Measurements from ENCODE around the gene NUDT15. TPM values are rescaled to one million over a fixed set of nuclear protein-coding genes. Genes with fewer than 3 reads are reported as not detected.
"Not testable (repeated sequence)": the region's sequence is repeated elsewhere in the genome, so short reads cannot be mapped to it uniquely, and the experiment has no call there.

NUDT15 gene
- total RNA-seq, 1 donor from 2014 or later, result 8.4 TPM

- DNase-seq (ENCODE audit: low spot score), result no peak
- intact Hi-C loops (cut with DNase I), result loop anchor here (5.0 kb wide), 1 partner anchor 36 kb away; the partner anchor contains the start of gene SUCLA2
Measured at GRCh38 chr13:48038761-48039160, 1.2 kb downstream of the NUDT15 start.

- no peak for DNase-seq (ENCODE audit: low spot score)
- intact Hi-C loops (cut with DNase I), result no loop called here
Measured at GRCh38 chr13:48040049-48040448, 2.5 kb downstream of the NUDT15 start.

GRCh38 chr13:48040896-48041295 lies 3.4 kb downstream of the NUDT15 start:
- intact Hi-C loops (cut with DNase I), result no loop called here
- no peak for DNase-seq (ENCODE audit: low spot score)

- DNase-seq (ENCODE audit: low spot score), result no peak
- intact Hi-C loops (cut with DNase I), result no loop called here
Measured at GRCh38 chr13:48042894-48043293, 5.4 kb downstream of the NUDT15 start.

- intact Hi-C loops (cut with DNase I), result no loop called here
- DNase-seq (ENCODE audit: low spot score), result no peak
Measured at GRCh38 chr13:48043789-48044503, 6.4 kb downstream of the NUDT15 start.

GRCh38 chr13:48050550-48050949 lies 13.0 kb downstream of the NUDT15 start:
- no peak for DNase-seq (ENCODE audit: low spot score)
- intact Hi-C loops (cut with DNase I), result no loop called here

DNA sequence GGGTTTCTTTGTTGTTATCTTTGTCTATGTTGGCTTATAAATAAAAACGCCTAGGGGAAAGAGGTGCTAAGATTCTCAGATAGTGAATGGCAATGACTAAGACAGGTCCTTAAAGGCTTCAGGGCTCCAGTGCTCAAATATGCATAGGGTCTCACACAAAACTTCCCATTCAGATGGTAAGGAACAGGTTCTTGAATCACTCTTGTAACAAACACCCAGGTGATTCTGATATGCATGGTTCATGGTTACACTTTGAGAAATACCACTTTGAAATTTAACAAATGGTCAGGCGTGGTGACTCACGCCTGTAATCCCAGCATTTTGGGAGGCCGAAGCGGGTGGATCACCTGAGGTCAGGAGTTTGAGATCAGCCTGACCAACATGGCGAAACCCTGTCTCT lies 17.1 kb downstream of the NUDT15 start:
- intact Hi-C loops (cut with DNase I), result no loop called here

GRCh38 chr13:48055712-48056111 lies 18.2 kb downstream of the NUDT15 start:
- intact Hi-C loops (cut with DNase I), result no loop called here
- DNase-seq (ENCODE audit: low spot score), result no peak

More for the DNA sequence above, 17.1 kb downstream of the NUDT15 start:
- no peak for DNase-seq (ENCODE audit: low spot score)

DNA sequence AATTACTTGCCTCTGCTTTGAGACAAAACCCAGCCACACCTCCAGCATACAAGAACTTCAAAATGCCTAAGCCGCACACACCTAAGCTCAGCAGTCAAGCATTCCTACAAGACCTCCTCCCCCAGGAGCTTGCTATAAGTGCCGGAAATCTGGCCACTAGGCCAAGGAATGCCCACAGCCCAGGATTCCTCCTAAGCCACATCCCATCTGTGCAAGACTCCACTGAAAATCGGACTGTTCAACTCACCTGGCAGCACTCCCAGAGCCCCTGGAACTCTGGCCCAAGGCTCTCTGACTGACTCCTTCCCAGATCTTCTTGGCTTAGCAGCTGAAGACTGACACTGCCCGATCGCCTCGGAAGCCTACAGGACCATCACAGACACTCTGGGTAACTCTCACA lies 21.0 kb downstream of the NUDT15 start:
- intact Hi-C loops (cut with DNase I); DNase-seq (ENCODE audit: low spot score): not testable (repeated sequence)

DNA sequence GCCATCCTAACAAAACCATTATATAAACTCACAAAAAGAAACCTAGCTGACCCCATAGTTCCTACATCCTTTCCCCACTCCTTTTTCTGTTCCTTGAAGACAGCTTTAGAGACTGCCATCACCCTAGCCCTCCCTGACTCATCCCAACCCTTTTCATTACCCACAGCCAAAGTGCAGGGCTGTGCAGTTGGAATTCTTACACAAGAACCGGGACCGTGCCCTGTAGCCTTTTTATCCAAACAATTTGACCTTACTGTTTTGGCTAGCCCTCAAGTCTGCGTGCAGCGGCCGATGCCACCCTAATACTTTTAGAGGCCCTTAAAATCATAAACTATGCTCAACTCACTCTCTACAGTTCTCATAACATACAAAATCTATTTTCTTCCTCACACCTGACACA lies 22.4 kb downstream of the NUDT15 start:
- DNase-seq (ENCODE audit: low spot score); intact Hi-C loops (cut with DNase I): not testable (repeated sequence)

DNA sequence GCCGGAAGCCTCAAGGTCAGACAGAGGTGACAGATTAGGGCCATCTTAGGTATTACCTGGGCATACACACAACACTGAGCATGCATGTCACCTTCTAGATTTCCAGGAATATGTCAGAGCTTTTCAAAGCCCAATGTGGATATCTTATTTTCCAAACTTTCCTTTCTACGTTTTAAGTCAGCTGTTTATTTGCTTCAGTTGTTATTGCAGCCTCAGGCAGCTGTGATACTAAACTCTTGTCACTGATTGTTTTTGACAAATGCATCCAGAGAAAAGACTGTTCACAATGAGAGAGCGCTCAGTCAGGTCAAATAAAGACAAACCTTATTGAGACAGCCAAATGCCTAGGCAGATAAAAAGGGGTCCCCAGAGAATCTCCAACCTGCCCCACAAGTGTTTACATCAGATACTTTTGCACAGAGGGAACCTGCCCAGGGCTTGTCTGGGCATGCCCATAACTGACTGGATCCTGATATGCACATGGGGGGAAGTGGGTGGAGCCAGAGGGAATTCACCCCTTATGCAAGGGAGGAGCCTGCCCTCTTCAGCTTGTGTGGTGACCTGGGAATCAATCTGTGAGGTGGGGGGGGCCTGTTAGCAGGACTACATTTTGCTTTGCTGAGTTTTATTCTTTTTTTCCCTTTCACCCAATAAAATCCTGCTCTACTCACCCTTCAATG lies 28.9 kb downstream of the NUDT15 start:
- intact Hi-C loops (cut with DNase I), result no loop called here
- no peak for DNase-seq (ENCODE audit: low spot score)

DNA sequence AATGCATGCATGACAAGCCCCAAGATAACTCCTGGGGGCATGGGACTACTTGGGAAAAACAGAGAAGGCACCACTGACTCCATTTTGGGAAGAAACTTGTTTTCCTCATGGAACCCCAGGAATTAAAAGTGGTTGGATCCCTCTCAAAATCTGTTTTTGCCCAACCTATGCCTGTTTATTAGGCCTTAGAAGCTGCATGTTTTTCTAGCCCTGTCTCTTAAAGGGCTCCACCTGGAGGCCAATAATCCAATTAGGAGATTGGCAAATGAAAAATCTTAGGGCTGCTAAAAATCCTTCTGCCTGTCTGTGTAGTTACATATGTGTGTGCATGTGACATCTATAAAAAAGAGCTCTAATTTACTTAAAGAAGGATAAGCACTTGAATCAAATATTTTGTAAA lies 30.5 kb downstream of the NUDT15 start:
- intact Hi-C loops (cut with DNase I), result no loop called here

GRCh38 chr13:48068952-48069351 lies 31.4 kb downstream of the NUDT15 start:
- DNase-seq (ENCODE audit: low spot score), result no peak
- intact Hi-C loops (cut with DNase I), result no loop called here

More for the DNA sequence above, 30.5 kb downstream of the NUDT15 start:
- no peak for DNase-seq (ENCODE audit: low spot score)

DNA sequence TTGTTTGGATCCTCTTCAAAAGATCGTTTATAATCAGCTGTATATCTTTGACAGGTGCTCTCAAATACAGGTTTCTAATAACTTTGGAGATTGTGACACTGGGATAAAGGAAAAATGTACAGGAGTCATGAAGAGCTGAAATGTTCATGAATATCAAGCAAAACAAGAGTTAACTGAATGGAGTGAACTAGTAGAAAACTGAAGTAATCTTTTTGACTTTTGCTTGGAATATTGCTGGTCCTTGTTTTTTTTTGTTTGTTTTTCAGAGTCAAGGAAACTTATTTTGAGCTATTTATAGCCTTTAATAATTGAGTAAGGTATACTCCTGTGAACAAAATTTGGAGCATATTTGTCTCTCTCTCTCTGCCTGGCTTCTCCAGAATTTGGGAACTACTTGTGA lies 32.0 kb downstream of the NUDT15 start:
- intact Hi-C loops (cut with DNase I), result no loop called here
- no peak for DNase-seq (ENCODE audit: low spot score)

GRCh38 chr13:48070942-48071341 lies 33.4 kb downstream of the NUDT15 start:
- intact Hi-C loops (cut with DNase I), result no loop called here
- no peak for DNase-seq (ENCODE audit: low spot score)

DNA sequence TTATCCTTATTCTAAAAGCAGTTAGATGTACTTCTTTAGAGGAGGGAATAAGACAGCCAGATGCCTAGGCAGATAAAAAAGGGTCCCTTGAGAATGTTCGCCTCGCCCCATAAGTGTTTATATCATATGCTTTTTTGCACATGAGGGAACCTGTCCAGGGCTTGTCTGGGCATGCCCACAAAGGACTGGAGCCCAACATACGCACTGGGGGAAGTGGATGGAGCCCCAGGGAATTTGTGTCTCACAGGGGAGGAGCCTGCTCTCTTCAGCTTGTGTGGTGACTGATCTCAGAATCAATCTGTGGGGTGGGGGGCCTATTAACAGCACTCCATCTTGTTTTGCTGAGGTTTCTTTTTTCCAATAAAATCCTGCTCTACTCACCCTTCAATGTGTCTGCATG lies 34.8 kb downstream of the NUDT15 start:
- intact Hi-C loops (cut with DNase I), result no loop called here
- no peak for DNase-seq (ENCODE audit: low spot score)

- no peak for DNase-seq (ENCODE audit: low spot score)
- intact Hi-C loops (cut with DNase I), result no loop called here
Measured at GRCh38 chr13:48072787-48073186, 35.3 kb downstream of the NUDT15 start.

DNA sequence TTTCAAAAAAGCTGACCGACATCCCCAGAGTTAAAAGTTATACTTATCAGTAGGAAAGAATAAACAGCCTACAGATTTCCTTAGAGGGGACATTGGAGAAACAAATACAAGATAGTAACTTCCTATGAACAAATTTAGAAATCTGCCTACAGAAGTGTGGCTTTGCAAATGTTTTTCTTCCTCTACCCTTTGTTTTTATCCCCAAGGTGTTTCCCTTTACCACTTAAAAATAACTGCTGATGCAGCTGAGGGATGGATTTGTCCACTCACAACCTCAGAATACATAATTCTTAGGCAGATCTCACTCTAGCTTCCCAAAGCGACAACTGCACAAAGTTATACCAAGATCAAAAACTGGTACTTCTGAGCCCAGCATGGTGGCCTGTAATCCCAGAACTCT lies 36.5 kb downstream of the NUDT15 start:
- intact Hi-C loops (cut with DNase I), result no loop called here

DNA sequence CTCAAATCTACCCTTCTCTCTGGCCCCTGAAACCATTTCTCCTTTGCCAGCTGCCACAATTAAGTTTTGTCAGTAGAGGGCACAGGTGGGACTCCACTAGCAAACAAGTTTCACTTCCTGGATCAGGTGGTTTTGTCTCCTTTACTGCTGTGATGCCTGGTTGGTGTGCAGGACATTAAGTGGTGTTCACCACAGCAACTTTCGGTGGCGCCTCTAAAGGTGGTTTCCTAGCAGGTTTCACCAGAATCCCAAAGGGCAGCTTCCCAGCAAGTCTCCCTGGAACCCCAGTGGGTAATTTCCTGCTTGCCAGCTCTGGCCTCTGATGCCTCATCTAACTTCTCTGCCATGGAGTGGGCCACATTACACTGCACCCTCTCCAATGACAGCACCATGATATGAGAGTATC lies 40.7 kb downstream of the NUDT15 start:
- no peak for DNase-seq (ENCODE audit: low spot score)
- intact Hi-C loops (cut with DNase I), result no loop called here

More for the DNA sequence above, 36.5 kb downstream of the NUDT15 start:
- DNase-seq (ENCODE audit: low spot score), result no peak

DNA sequence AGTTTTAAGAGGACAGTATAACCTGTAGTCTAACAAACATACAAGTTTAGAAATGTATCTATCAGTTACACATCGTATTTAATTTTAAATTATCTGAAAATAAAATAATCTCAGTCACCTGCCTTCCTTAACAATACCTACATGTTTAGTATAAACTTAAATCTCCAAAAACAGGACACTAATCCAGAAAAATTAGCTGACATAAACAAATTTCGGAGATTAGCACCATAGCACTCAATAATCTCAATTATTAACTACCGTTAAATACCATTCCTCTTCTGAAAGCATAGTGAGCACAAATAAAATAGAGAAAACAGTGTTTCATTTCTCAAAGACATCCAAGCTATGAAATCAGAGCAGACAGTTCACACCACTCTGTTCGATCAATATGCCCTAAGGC lies 44.2 kb downstream of the NUDT15 start:
- intact Hi-C loops (cut with DNase I), result no loop called here
- DNase-seq (ENCODE audit: low spot score), result no peak

DNA sequence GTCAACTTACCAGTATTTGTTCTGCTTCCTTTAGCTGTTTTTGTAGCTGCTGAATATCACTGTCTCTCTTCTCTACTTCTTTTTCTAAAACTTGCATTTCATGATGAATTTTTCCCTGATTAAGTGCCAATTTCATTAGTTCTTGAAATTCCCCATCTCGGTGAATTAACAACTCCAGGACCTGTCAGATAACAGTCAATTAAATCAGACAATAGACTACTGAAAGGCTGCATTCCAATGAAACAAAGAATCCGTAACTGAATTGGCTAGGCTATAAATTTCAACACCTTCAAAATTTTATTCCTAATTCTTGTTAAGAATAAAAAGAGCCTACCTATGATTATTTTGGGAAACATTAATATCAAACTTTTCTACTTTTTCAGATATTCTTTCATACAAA lies 48.7 kb downstream of the NUDT15 start:
- no peak for DNase-seq (ENCODE audit: low spot score)
- intact Hi-C loops (cut with DNase I), result no loop called here
